GM12878 (cell line): ENCODE data around the gene MUC5AC. TPM values are rescaled to one million over a fixed set of nuclear protein-coding genes. Genes with fewer than 3 reads are reported as not detected.

ENCODE experiments used
- ATAC-seq: fragments of 200-7000 bp; cut with Tn5 transposase; 3 replicates; pipeline ENCODE4 v1.9.1; 2020; ENCODE audit warnings: mild to moderate bottlenecking, moderate library complexity
- BruUV-seq: library from RNA; stranded (reverse); fragments of 400-500 nt; replicated peaks from 2 replicates; lab custom pipeline; 2021; lab: Mats Ljungman, UMichigan
- CTCF ChIA-PET: fragments of 300-600 bp; sonication (Branson Sonifier 250); formaldehyde crosslinking; extraction: SDS; loops from one replicate; lab custom pipeline; 2021; ENCODE audit warnings: inconsistent platforms; lab: Yijun Ruan, JAX
- POLR2A ChIA-PET: fragments of 350-600 bp; formaldehyde crosslinking; extraction: SDS; loops from one replicate; lab custom pipeline; 2021; ENCODE audit warnings: inconsistent platforms; lab: Charles Lee
- RAD21 ChIA-PET: fragments of 300-600 bp; sonication (Branson Sonifier 250); formaldehyde crosslinking; loops from one replicate; lab custom pipeline; 2023; ENCODE audit warnings: antibody characterized with exemption; ENCODE audit not compliant: unreplicated experiment; lab: Charles Lee
- SMC1A ChIA-PET: fragments of 300-600 bp; sonication (Branson Sonifier 250); formaldehyde crosslinking; loops from one replicate; lab custom pipeline; 2023; ENCODE audit not compliant: unreplicated experiment, uncharacterized antibody; lab: Charles Lee
- DNase-seq: peaks from one replicate; pipeline ENCODE4 v3.0.0-alpha.2; 2011; ENCODE audit warnings: low read depth, low spot score
- FAIRE-seq: peaks from 3 replicates; lab custom pipeline; 2011; peaks lifted over from hg19 to GRCh38; lab: Jason Lieb, UNC
- H2AFZ ChIP-seq: 2 replicates; pipeline ENCODE4 v1.6.0; 2011; ENCODE audit warnings: low read depth, low read length, control low read depth; ENCODE audit not compliant: control insufficient read depth
- H3K27ac ChIP-seq: 2 replicates; pipeline ENCODE4 v1.5.1; 2011; ENCODE audit warnings: control low read depth; ENCODE audit not compliant: control insufficient read depth, insufficient read depth
- H3K27me3 ChIP-seq, 2 experiments: replicated peaks in 1 of 2; 2 replicates each; pipeline versions ENCODE4 v1.6.0 to v1.6.1; 2011; ENCODE audit warnings: low read length in 1 of 2; ENCODE audit not compliant: control insufficient read depth in 2 of 2, insufficient read depth in 2 of 2
- H3K36me3 ChIP-seq, 2 experiments: 2 replicates each; pipeline ENCODE4 v1.5.1; 2011; ENCODE audit warnings: low read length in 1 of 2; ENCODE audit not compliant: control insufficient read depth in 2 of 2, insufficient read depth in 2 of 2
- H3K4me1 ChIP-seq: 2 replicates; pipeline ENCODE4 v1.6.1; 2011; ENCODE audit warnings: mild to moderate bottlenecking, low read length, moderate library complexity, mixed read lengths; ENCODE audit not compliant: control insufficient read depth, insufficient read depth
- H3K4me2 ChIP-seq: 2 replicates; pipeline ENCODE4 v1.6.0; 2011; ENCODE audit warnings: control low read depth; ENCODE audit not compliant: control insufficient read depth, insufficient read depth
- H3K4me3 ChIP-seq: fragments of 200-600 bp; sonication (generic); 2 replicates; pipeline ENCODE4 v1.5.1; 2016
- H3K79me2 ChIP-seq: 2 replicates; pipeline ENCODE4 v1.6.0; 2011; ENCODE audit warnings: low read length; ENCODE audit not compliant: control insufficient read depth, insufficient read depth
- H3K9ac ChIP-seq: 2 replicates; pipeline ENCODE4 v1.8.0; 2011; ENCODE audit warnings: low read length, control low read depth, mixed read lengths; ENCODE audit not compliant: control insufficient read depth, insufficient read depth
- H3K9me3 ChIP-seq: replicated peaks from 3 replicates; pipeline ENCODE4 v1.5.1; 2011; ENCODE audit warnings: mild to moderate bottlenecking, low read length; ENCODE audit not compliant: control insufficient read depth, insufficient read depth
- H4K20me1 ChIP-seq: 2 replicates; pipeline ENCODE4 v1.6.0; 2011; ENCODE audit not compliant: control insufficient read depth, insufficient read depth
- ATF7 ChIP-seq: fragments of 450-650 bp; IDR thresholded peaks from 2 replicates; pipeline ENCODE4 v1.6.1; 2016; ENCODE audit warnings: low read depth, mild to moderate bottlenecking
- EED ChIP-seq: sonication (generic); IDR thresholded peaks from 2 replicates; pipeline ENCODE4 v1.6.1; 2016; ENCODE audit warnings: antibody characterized with exemption, low read depth
- ESRRA ChIP-seq: IDR thresholded peaks from 2 replicates; pipeline ENCODE4 v1.6.1; 2012; ENCODE audit warnings: mild to moderate bottlenecking, low read length, improper control_type of control experiment
- EZH2 ChIP-seq: IDR thresholded peaks from 2 replicates; pipeline ENCODE4 v1.6.1; 2012; ENCODE audit warnings: low read depth, mild to moderate bottlenecking, control low read depth, inconsistent platforms, low read length, borderline replicate concordance; ENCODE audit not compliant: control insufficient read depth
- FOS ChIP-seq: IDR thresholded peaks from 3 replicates; pipeline ENCODE4 v1.6.1; 2011; ENCODE audit warnings: borderline replicate concordance; ENCODE audit not compliant: insufficient read length; ENCODE audit errors: extremely low read depth
- HSF1 ChIP-seq: fragments of 150-350 bp; IDR thresholded peaks from 2 replicates; pipeline ENCODE4 v1.6.1; 2014; ENCODE audit warnings: mild to moderate bottlenecking, low read depth, low read length
- NBN ChIP-seq: fragments of 450-650 bp; IDR thresholded peaks from 2 replicates; pipeline ENCODE4 v1.6.1; 2016
- POU2F2 ChIP-seq: IDR thresholded peaks from 3 replicates; pipeline ENCODE4 v1.6.1; 2011; ENCODE audit warnings: low read depth, mild to moderate bottlenecking, low read length, borderline replicate concordance
- SIN3A ChIP-seq: IDR thresholded peaks from 2 replicates; pipeline ENCODE4 v1.6.1; 2012; ENCODE audit warnings: low read depth, low read length, improper control_type of control experiment
- SMC3 ChIP-seq: IDR thresholded peaks from 2 replicates; pipeline ENCODE4 v1.6.1; 2011; ENCODE audit warnings: low read length, improper control_type of control experiment, borderline replicate concordance
- TAF1 ChIP-seq: IDR thresholded peaks from 2 replicates; pipeline ENCODE4 v1.6.1; 2011; ENCODE audit warnings: mild to moderate bottlenecking, low read depth, low read length, borderline replicate concordance
- ZBED1 ChIP-seq: IDR thresholded peaks from 2 replicates; pipeline ENCODE4 v1.6.1; 2016; ENCODE audit warnings: borderline replicate concordance
- WGBS: methylation state at CpG from one replicate; pipeline ENCODE4 v1.1.6; 2016; ENCODE audit warnings: low lambda C conversion rate; ENCODE audit not compliant: insufficient replicate concordance, insufficient coverage; ENCODE audit errors: missing lambda C conversion rate; 5-methylcytosine and 5-hydroxymethylcytosine counted together
- in situ Hi-C: fragments of 300-500 bp; cut with MboI; formaldehyde crosslinking; loops from 9 replicates; pipeline ENCODE4 v1.14.3; 2018; ENCODE audit warnings: mixed read lengths
- intact Hi-C: fragments of 100-400 bp; cut with micrococcal nuclease; formaldehyde crosslinking; loops from one replicate; pipeline ENCODE4 v1.14.2; 2022; ENCODE audit not compliant: unreplicated experiment
- polyA plus RNA-seq, 11 experiments: library from polyadenylated mRNA; depleted of rRNA in 4 of 11; unstranded in 6 of 11; stranded (reverse) in 5 of 11; fragments of >200 nt; fragmentation: Nextera tagmentation in 4 of 11; fragmentation: Illumina TruSeq in 1 of 11; extraction: Ambion mirVana in 4 of 11; extraction: Trizol in 1 of 11; gene quantifications; 1 replicate in 1 of 11; 2 replicates in 10 of 11; pipeline versions ENCODE4 v1.2.1 to v1.2.3, GENCODE V29; 2011 to 2016; ENCODE audit warnings: inconsistent platforms in 2 of 11, missing spikeins in 2 of 11, low read depth in 1 of 11
- total RNA-seq, 4 experiments: library from RNA; depleted of rRNA in 3 of 4; stranded (reverse); fragments of >200 nt in 3 of 4; fragmentation: Illumina TruSeq in 1 of 4; extraction: Trizol in 1 of 4; gene quantifications; 2 replicates each; pipeline versions ENCODE4 v1.2.1 to v1.2.3, GENCODE V29; 2013 to 2021
- TF ChIP-seq, protein P1 (sequence below): fragments of 450-650 bp; conservative IDR thresholded peaks from 2 replicates; pipeline ENCODE4 v1.6.1; 2017; ENCODE audit warnings: mild to moderate bottlenecking, moderate library complexity
- TF ChIP-seq, protein P2 (sequence below): fragments of 450-650 bp; IDR thresholded peaks from 2 replicates; pipeline ENCODE4 v1.6.1; 2018; ENCODE audit warnings: mild to moderate bottlenecking, low read depth, moderate library complexity; ENCODE audit not compliant: partially characterized antibody

MUC5AC gene
- total and polyA plus RNA-seq, 10 of the 15 experiments (the other 5 are each of a cell fraction or from before 2014, with no cell fraction given) = under 0.01 to 0.01 TPM; not detected in 8

DNA sequence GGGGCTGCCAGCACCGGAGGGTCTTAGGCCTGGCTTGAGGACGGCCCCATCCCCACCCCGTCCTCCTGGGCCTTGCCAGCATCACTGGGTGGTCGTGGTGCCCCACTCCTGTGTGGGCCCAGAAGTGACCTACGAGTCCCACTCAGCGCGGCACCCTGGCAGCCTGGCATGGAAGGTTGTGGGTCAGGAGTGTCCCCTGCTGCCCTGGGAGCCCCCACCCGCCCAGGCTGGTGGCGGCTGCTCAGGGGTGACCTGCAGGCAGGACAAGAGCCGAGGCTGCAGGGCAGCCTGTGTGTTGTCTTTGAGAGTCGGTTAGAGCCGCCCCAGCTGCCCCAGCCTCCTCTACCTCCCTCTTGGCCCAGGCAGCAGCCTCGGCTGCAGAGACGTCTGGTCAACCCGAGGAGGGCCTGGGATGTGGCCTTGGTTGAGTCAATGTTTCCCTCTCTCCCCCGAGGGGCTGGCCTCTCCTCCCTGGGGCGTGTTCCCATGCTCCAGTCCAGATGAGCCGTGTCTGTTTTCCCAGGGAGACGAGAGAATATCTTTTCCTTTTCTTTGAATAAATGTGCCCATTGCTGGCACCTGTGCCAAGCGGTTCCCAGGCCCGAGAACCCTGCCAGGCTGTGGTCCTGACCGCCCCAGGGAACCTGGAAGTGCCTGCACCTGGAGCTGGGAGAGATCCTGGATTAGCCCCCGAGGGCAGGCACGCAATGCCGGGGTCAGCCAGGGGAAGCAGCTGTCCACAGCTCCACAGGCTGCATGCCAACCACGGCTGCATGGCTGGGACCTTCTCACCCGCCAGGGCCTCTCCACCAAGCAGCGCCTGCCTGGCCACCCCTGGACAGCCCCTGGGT, 35.7 kb upstream of the MUC5AC start:
- no peak for FAIRE-seq
- Histone ChIP-seq H3K9me3 (no peaks in the 10 kb centered on the region), H4K20me1 (no peaks in the 10 kb centered on the region), H3K79me2 (no peaks in the 10 kb centered on the region), H3K27me3 (no peaks in the 10 kb centered on the region), H2AFZ (no peak overlapping the region), H3K4me3 (no peak overlapping the region), H3K36me3 (no peaks in the 10 kb centered on the region), H3K27ac (no peak overlapping the region), H3K4me2 (no peak overlapping the region), H3K4me1 (no peaks in the 10 kb centered on the region), H3K9ac (no peak overlapping the region)
- intact Hi-C loops (no loop called here), in situ Hi-C loops (no loop called here)
- WGBS = 20% methylated on average over 24 of the region's 28 CpGs
- no TSS peak for BruUV-seq
- no peak for ATAC-seq
- ChIA-PET RAD21 (no interaction called here), POLR2A (no interaction called here), SMC1A (no interaction called here), CTCF (no interaction called here)
- TF ChIP-seq, protein P1, sequence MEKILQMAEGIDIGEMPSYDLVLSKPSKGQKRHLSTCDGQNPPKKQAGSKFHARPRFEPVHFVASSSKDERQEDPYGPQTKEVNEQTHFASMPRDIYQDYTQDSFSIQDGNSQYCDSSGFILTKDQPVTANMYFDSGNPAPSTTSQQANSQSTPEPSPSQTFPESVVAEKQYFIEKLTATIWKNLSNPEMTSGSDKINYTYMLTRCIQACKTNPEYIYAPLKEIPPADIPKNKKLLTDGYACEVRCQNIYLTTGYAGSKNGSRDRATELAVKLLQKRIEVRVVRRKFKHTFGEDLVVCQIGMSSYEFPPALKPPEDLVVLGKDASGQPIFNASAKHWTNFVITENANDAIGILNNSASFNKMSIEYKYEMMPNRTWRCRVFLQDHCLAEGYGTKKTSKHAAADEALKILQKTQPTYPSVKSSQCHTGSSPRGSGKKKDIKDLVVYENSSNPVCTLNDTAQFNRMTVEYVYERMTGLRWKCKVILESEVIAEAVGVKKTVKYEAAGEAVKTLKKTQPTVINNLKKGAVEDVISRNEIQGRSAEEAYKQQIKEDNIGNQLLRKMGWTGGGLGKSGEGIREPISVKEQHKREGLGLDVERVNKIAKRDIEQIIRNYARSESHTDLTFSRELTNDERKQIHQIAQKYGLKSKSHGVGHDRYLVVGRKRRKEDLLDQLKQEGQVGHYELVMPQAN = no peak
- TF ChIP-seq, protein P2, sequence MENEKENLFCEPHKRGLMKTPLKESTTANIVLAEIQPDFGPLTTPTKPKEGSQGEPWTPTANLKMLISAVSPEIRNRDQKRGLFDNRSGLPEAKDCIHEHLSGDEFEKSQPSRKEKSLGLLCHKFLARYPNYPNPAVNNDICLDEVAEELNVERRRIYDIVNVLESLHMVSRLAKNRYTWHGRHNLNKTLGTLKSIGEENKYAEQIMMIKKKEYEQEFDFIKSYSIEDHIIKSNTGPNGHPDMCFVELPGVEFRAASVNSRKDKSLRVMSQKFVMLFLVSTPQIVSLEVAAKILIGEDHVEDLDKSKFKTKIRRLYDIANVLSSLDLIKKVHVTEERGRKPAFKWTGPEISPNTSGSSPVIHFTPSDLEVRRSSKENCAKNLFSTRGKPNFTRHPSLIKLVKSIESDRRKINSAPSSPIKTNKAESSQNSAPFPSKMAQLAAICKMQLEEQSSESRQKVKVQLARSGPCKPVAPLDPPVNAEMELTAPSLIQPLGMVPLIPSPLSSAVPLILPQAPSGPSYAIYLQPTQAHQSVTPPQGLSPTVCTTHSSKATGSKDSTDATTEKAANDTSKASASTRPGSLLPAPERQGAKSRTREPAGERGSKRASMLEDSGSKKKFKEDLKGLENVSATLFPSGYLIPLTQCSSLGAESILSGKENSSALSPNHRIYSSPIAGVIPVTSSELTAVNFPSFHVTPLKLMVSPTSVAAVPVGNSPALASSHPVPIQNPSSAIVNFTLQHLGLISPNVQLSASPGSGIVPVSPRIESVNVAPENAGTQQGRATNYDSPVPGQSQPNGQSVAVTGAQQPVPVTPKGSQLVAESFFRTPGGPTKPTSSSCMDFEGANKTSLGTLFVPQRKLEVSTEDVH = no peak
- TF ChIP-seq ESRRA (no peak), TAF1 (no peak), FOS (no peak), HSF1 (no peak), EZH2 (no peak), SIN3A (no peak), ATF7 (no peak), POU2F2 (no peak), EED (no peak), SMC3 (no peak), ZBED1 (no peak), NBN (no peak)
- no peak for DNase-seq
